Activated T-helper 1 cell treated with Interleukin-2 at 50 U/mL for 16 hours (primary cell): ENCODE results near the gene NRCAM.

Source experiments
- DNase-seq: peaks from one replicate; pipeline ENCODE4 v3.0.0-alpha.2; 2020; ENCODE audit warnings: low read depth

Gene NRCAM

GRCh38 chr7:108152198-108152597, 304.0 kb downstream of the NRCAM start:
- DNase-seq: no peak

GRCh38 chr7:108149908-108150307, 306.3 kb downstream of the NRCAM start:
- no peak for DNase-seq

DNA sequence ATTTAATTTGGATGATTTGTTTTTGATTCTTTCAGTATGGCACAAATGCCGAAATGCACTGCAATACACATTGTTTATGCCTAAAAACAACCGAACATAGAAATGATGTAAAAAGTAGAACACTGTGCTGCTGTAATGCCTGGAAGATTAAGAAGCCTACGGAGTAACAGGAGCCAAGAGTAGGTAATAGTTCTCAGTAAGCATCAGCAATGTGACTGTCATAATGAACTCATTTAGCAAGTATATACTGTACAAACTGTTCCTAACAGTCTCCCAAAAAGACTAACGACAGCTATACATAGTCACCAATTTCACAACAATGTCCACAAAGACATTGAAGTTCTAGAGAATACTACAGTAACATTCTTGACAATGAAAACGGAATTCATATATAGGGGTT, 307.1 kb downstream of the NRCAM start:
- no peak for DNase-seq

- DNase-seq: no peak
These were observed 309.1 kb downstream of the NRCAM start for GRCh38 chr7:108147031-108147563.

DNA sequence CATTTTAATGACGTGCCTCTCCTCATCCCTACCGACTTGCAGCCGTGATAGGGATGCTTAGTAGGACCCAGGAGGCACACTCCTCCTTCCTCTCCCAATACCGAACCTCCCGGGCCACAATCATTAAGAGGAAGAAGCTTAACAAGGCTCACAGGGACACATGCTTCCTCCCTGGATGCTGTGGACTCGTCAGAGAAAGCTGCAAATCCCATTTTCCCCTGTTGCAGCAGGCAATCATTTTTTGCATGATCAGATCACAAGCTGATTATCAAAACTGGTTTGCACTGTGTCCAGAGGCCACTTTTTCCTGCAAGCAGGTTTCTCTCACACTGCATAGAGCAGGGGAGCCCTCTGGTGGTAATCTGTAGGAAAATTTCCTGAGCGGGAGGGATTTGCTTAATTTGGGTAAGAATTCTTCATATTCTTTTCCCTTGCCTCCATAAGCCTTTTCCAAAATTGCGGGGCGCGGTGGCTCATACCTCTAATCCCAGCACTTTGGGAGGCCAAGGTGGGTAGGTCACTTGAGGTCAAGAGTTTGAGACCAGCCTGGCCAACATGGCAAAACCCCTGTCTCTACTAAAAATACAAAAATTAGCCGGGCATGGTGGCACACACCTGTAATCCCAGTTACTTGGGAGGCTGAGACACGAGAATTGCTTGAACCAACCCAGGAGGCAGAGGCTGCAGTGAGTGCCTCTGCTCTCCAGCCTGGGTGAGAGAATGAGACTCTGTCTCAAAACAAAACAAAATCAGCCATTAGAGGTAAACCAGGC, 310.0 kb downstream of the NRCAM start:
- no peak for DNase-seq

DNA sequence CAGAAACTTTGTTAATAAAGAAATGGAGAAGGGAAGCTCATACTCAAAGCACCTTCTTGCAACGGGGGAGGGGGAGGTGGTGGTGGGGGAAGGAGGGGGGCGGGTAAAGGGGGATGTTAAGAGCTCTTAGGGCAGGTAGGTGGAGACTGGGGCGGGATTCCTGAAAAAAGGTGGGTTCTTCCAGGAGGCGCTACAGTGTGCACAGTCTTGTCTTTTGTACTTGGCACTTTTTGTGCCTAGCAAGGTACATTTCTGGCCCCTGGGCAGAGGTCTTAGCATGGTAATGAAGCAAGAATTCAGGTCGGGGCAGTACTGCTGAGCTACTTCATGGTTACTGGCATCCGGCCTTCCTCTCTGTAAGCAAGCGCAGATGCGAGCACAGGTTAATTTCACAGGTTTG, 310.8 kb downstream of the NRCAM start:
- DNase-seq: no peak

DNA sequence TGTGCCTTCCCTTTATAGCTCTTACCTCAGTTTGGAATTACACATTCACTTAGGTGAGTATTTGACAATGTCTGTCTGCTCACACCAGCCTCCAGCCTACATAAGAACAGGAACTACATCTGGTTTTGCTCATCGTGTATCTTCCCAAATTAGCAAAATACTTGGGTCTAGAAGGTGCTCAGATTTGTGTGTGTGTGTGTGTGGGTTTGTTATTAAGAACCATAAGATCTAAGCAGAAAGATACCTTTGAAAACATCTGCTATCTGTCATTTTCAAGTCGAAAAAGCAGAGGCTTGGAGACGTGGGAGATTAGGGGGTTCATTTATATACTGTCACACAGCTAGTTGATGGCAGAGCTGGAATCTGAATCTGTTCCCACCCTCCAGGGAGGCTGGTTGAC, 311.3 kb downstream of the NRCAM start:
- no peak for DNase-seq

DNA sequence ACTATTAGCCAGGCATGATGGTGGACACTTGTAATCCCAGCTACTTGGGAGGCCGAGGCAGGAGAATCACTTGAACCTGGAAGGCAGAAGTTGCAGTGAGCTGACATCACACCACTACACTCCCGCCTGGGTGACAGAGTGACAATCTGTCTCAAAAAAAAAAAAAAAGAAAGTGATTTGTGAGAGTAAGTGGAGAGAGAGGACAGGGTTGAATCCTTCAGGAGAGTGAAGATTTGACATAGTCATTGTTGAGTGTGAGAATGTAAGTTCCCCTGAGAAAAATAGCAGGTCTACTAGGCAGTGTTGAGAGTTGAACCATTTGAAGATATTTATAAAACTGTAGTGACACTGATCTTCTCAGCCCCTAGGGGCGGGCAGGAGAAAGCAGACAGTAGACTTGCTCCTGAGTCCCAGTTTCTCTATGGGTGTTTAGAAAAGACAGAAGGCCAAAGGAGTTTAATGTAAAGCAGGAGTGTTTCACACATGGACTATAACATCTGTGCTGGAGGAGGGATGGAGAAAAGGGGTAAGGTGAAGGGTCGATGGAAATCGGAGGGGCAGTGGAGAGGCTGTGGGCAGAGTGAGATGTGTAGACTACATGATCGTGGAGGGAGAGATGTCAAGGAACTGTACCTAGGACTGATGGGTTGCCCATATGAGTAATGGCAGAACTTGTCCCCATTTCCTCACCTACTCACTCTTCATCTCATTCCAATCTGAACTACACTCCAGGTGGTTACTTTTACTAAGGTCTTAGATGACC, 312.4 kb downstream of the NRCAM start:
- DNase-seq: no peak

DNA sequence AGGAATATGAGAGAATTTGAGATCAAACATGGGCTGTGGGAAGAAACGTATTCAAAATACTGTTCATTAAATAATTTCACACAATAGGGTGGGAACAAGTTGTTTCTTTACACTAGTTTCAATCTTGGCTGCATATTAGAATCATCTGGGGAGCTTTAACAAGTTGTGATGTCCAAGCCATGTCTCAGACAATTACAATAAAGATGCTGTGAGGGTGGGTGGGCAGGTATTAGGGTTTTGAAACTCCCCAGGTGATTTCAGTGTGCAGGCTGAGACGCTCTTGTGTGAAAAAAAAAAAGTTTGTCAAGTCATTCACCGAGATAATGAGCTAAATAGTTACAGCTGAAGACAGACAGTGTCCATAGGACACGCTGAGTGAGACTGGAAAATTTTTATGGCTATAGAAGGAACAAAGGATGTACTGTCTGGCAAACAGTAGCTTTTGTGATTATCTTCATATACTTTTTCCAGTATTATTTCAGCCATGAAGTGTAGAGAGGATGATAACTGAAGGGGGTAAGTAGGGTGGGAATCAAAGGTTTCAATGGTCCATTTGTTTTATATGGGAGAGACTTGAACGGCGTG, 313.5 kb downstream of the NRCAM start:
- DNase-seq: no peak

DNA sequence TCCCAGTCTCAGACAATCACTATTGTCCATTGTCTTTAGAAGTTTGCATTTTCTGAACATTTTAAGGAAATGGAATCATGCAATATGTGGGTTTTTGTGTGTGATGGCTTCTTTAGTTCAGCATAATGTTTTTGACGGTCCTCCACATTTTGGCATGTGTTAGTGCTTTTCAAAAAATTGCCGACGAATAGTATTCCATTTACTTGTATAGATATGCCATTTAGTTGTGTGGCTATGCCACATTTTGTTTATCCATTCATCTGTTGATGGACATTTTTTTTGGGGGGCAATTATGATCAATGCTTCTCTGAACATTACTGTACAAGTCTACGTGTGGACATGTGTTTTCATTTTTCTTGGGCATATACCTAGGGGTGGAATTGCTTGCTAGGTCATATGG, 314.1 kb downstream of the NRCAM start:
- DNase-seq: no peak

DNA sequence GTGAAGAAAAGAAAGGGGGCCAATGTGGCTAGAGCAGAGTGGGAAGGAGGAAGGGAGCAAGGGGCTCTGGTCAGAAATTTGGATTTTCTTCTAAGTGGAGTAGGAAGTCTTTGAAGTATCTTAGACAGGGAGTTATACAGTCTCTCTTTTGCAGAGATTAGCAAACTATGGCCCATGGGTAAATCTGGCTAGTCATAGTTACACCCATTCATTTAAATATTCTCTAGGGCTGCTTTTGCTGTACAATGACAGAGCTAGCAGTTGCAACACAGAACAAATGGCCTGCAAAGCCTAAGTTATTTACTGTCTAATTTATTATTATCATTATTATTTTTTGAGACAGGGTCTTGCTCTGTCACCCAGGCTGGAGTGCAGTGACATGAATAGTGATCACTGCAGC, 315.6 kb downstream of the NRCAM start:
- DNase-seq: no peak

DNA sequence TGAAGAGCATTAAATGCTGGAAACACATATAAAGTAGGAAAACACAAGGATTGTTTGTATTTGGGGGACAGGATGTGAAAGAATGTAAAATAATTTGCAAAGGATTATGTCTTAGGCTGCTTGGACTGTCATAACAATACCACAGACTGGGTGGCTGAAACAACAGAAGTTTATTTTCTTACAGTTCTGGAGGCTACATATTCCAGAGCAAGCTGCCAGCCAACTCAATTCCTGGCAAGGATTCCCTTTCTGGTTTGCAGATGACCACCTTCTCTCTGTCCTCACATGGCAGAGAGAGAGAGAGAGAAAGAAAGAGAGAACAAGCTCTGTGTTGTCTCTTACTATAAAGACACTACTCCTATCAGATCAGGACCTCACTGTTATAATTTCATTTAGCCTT, 317.3 kb downstream of the NRCAM start:
- no peak for DNase-seq

DNA sequence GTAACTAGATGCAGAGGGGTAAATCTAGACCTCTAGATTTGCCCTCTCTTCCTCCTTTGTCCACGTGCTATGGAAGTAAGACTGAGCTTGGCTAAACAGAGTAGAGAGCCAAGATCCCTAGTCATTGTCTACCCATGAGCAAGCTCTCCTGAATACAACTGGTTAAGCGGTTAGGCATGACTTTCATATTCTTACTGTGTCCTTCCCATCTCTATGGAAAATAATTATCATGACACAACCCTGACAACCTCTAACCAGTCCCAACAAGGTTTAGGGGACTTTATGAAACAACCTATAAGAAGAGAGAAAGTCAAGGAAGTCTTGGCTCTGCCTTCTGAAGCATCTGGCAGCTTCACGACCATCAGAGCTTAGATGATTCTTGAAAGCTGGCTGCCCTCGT, 318.2 kb downstream of the NRCAM start:
- DNase-seq: no peak

GRCh38 chr7:108137040-108137439, 319.2 kb downstream of the NRCAM start:
- DNase-seq: no peak

GRCh38 chr7:108136191-108136688, 320.0 kb downstream of the NRCAM start:
- no peak for DNase-seq

DNA sequence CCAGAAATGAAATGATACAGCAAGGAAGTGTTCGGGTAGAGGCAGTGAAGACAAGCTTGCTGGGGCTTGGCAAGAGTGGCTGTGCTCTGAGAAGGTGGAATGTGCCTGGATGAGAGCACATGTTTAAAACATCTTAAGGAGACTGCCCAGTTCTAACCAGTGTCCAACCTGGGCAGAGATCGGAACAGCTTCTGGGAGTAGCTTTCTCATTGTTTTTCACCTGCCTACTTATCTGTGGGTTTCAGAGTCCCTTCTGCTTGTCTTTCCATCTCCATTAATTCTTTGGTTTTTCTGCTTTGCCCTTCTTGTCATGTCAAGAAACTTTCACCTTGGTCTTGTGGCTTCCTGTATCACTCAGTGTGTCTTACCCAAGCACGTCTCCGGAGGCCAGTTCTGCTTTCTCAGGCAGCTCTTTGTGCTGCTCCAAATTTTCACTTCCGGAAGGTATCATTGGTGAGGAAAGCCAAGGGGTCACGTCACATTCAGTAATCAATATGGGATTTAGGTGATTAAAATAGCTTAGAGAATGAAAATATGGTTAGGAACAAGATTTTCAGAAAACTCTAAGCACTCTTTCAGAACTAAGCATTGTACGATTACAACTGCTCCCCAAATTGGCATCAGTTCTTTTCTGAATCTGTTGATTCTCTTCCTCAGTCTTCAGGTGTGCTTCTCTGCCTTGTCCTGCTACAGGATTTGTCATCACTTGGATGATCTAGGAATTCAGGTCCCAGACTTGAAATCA, 320.6 kb downstream of the NRCAM start:
- DNase-seq: no peak

DNA sequence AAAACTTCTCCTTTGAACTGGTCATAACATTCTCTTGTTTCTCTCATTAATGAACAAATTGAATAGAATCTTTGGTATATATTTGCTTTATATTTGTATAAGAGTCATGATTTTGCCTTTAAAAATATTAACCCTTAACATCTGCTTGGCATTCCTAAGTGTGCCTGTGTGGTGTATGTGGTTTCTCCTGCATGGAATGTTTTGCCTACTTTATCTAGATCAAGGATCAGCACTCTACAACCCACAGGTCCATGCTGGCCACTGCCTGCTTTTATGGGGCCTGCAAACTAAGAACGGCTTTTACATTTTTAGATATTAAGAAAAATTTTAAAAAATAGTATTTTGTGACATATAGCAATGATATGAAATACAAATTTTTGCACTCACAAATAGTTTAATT, 321.8 kb downstream of the NRCAM start:
- no peak for DNase-seq

DNA sequence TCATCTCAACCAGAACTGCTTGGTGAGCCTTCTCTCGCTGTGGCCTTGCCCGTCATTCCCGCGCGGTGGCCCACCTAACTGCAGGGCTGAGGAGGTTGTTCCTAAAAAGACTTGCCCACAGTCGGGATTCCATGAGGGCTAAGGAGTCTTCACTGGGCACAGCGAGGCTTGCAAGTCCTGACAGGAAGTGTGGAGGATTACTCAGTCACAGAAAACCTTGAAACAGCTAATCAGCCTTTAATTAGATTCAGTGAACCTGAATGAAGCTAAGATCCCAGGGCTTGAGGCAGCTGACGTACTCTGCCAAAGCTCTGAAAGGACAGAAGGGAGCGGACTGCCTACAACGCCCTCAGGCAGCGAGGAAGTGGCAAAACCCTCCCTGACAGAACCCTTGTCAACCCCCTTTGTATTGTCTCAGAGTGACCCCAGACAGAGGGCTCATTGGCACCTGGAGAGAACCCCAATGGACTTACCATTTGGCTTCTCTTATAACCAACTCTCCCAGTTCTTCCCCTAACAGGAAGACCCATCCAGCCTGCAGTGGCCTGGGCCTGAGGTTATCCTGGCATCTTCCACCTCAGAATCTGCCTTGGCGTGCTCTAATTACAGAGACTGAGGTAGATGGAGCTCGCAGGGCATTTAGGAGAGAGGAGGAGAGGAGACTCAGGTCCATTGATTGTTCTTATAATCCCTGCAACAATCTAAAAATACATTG, 323.5 kb downstream of the NRCAM start:
- no peak for DNase-seq

GRCh38 chr7:108130261-108130660, 326.0 kb downstream of the NRCAM start, which contains the start of gene LAMB4:
Gene LAMB4, minus strand, starts transcription at chr7:108130361. Its CDS starts 7,197 bp downstream, at chr7:108123164.
- DNase-seq: no peak

- no peak for DNase-seq
These were observed 326.9 kb downstream of the NRCAM start for GRCh38 chr7:108129018-108129965.
